ENCODE measurements around the gene DIP2A. TPM values are rescaled to one million over a fixed set of nuclear protein-coding genes. Genes with fewer than 3 reads are reported as not detected.

The DIP2A gene
- total RNA-seq, 5 donors from 2014 or later (not counting 1 experiment from before 2014, with no cell fraction given): 113 to 132 (median 128) TPM

DNA sequence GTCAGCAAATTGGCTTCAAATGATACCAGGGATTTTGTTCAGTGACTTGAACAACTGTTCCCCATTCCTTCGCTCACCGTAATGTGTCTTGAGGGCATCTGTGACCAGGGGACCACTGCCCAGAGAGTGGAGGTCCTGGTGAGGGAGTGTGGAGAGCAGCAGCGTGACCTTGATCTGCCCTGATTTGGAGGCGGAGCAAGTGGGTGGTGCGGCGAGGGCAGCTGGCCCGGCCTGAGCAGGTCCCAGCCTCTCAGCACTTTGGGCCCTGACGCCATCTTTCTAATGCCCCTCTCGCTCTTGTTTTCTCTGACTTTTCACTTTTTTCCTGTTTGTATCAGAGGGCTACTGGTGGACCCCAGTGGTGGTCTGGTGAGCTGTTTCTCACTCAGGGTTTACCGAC is 31.1 kb downstream of the DIP2A start:
- CTCF ChIA-PET: no interaction called here
- Histone ChIP-seq H3K4me1 (ENCODE audit: control insufficient read depth in 1 of 2, extremely low read depth in 1 of 2, insufficient read depth in 2 of 2, low read length in 2 of 2) (no peaks in the 10 kb centered on the region), H3K9me3 (no peaks in the 10 kb centered on the region), H3K36me3 (ENCODE audit: control insufficient read depth in 2 of 2, extremely low read depth in 1 of 2, insufficient read depth in 1 of 2, low read length in 1 of 2) (peaks cover 9 to 57% of the 10 kb centered on the region in 2 donors), H3K27me3 (replicated peaks in 1 of 2; ENCODE audit: control insufficient read depth in 2 of 2, extremely low read depth in 1 of 2, insufficient read depth in 2 of 2, low read length in 1 of 2) (no peaks in the 10 kb centered on the region), H3K4me3 (ENCODE audit: control insufficient read depth in 1 of 2, extremely low read depth in 1 of 2, low read length in 1 of 2) (no peak overlapping the region), H3K27ac (ENCODE audit: low read length) (no peak overlapping the region)
- POLR2A ChIA-PET: no interaction called here
- H3K9me3 Mint-ChIP-seq: peaks cover 0 to 5% (median 3%) of the 10 kb centered on the region in 3 donors
- no peak for ATAC-seq (replicated peaks in 1 of 4)
- no peak overlapping the region for H3K4me3 Mint-ChIP-seq
- H3K36me3 Mint-ChIP-seq: peaks cover 60% of the 10 kb centered on the region
- peak overlapping the region in 1 of 2 donors; percentile 17 for H3K27ac Mint-ChIP-seq
- WGBS (ENCODE audit: insufficient coverage): 100% methylated on average over 3 of the region's 10 CpGs
- no peaks in the 10 kb centered on the region for H3K27me3 Mint-ChIP-seq
- no peak for DNase-seq
- H3K4me1 Mint-ChIP-seq: peaks cover 16 to 27% (median 20%) of the 10 kb centered on the region in 3 donors

DNA sequence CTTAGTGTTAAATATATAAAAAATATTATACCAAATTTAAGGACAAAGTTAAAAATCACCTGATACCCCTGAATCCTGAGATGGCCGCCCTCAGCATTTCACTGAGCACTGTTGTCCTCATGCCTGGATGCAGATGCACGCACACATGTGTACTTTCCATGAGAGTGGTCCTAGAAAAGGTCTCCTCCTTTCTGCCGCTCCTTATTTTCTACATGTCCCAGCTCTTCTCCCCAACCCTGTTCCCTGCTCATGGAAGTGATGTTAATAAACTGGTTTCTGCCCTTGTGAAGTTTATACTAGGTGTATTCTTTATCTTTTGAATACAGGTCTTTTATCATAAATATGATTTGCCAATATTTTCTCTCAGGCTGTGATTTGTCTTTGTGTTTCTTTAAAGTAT is 32.9 kb downstream of the DIP2A start:
- no CpG with 5 or more reads among the region's 3 CpGs for WGBS (ENCODE audit: insufficient coverage)
- H3K9me3 Mint-ChIP-seq: peaks cover 0 to 5% (median 3%) of the 10 kb centered on the region in 3 donors
- CTCF ChIA-PET: no interaction called here

DNA sequence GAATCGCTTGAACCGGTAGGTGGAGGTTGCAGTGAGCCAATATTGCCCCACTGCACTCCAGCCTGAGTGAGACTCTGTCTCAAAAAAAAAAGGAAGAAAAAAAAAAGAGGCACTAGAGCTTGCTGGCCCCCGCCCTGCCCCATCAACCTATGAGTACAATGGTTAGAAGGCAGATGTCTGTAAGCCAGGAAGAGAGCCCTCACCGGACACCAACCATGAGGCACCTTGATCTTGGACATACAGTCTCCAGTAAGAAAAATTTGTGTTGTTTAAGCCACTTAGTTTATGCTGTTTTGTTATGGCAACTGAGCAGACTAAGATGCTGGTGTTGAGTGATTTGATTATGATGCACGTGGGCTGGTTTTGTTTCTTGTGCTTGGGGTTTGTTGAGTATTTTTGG is 34.2 kb downstream of the DIP2A start:
- H3K9me3 ChIP-seq: no peaks in the 10 kb centered on the region
- DNase-seq (no peak), ATAC-seq (replicated peaks in 1 of 4) (no peak)
- Mint-ChIP-seq H3K27ac (peak overlapping the region in 1 of 2 donors; percentile 4), H3K9me3 (peaks cover 0 to 5% (median 3%) of the 10 kb centered on the region in 3 donors), H3K4me3 (no peak overlapping the region), H3K27me3 (no peaks in the 10 kb centered on the region), H3K36me3 (peaks cover 55% of the 10 kb centered on the region), H3K4me1 (peaks cover 14 to 30% (median 27%) of the 10 kb centered on the region in 3 donors)
- H3K27ac ChIP-seq (ENCODE audit: low read length): no peak overlapping the region
- CTCF ChIA-PET: no interaction called here
- POLR2A ChIA-PET: no interaction called here
- peaks cover 8 to 51% of the 10 kb centered on the region in 2 donors for H3K36me3 ChIP-seq (ENCODE audit: control insufficient read depth in 2 of 2, extremely low read depth in 1 of 2, insufficient read depth in 1 of 2, low read length in 1 of 2)
- 100% methylated on average over 4 of the region's 5 CpGs for WGBS (ENCODE audit: insufficient coverage)
- no peak overlapping the region for H3K4me3 ChIP-seq (ENCODE audit: control insufficient read depth in 1 of 2, extremely low read depth in 1 of 2, low read length in 1 of 2)
- no peaks in the 10 kb centered on the region for H3K27me3 ChIP-seq (replicated peaks in 1 of 2; ENCODE audit: control insufficient read depth in 2 of 2, extremely low read depth in 1 of 2, insufficient read depth in 2 of 2, low read length in 1 of 2)
- no peaks in the 10 kb centered on the region for H3K4me1 ChIP-seq (ENCODE audit: control insufficient read depth in 1 of 2, extremely low read depth in 1 of 2, insufficient read depth in 2 of 2, low read length in 2 of 2)

More for the DNA sequence above, 32.9 kb downstream of the DIP2A start:
- no peaks in the 10 kb centered on the region for H3K9me3 ChIP-seq
- H3K27me3 Mint-ChIP-seq: no peaks in the 10 kb centered on the region
- H3K36me3 Mint-ChIP-seq: peaks cover 61% of the 10 kb centered on the region
- H3K4me3 ChIP-seq (ENCODE audit: control insufficient read depth in 1 of 2, extremely low read depth in 1 of 2, low read length in 1 of 2): no peak overlapping the region
- peaks cover 14 to 30% (median 29%) of the 10 kb centered on the region in 3 donors for H3K4me1 Mint-ChIP-seq
- no peak overlapping the region for H3K27ac Mint-ChIP-seq
- H3K27ac ChIP-seq (ENCODE audit: low read length): no peak overlapping the region
- peak overlapping the region in 1 of 3 donors; percentile 7 for H3K4me3 Mint-ChIP-seq
- no peaks in the 10 kb centered on the region for H3K4me1 ChIP-seq (ENCODE audit: control insufficient read depth in 1 of 2, extremely low read depth in 1 of 2, insufficient read depth in 2 of 2, low read length in 2 of 2)
- POLR2A ChIA-PET: no interaction called here
- peaks cover 6 to 49% of the 10 kb centered on the region in 2 donors for H3K36me3 ChIP-seq (ENCODE audit: control insufficient read depth in 2 of 2, extremely low read depth in 1 of 2, insufficient read depth in 1 of 2, low read length in 1 of 2)
- H3K27me3 ChIP-seq (replicated peaks in 1 of 2; ENCODE audit: control insufficient read depth in 2 of 2, extremely low read depth in 1 of 2, insufficient read depth in 2 of 2, low read length in 1 of 2): no peaks in the 10 kb centered on the region
- ATAC-seq (replicated peaks in 1 of 4): no peak
- no peak for DNase-seq

- POLR2A ChIA-PET: interaction anchor here in 1 of 2 donors (0.6 kb wide), 1 partner anchor 19 kb away, joined by 3 read pairs; no protein-coding TSS in a partner anchor
- no peak for ATAC-seq (replicated peaks in 1 of 4)
- WGBS (ENCODE audit: insufficient coverage): 60% methylated on average over 1 of the region's 6 CpGs
These were observed 35.1 kb downstream of the DIP2A start for GRCh38 chr21:46493828-46494227.

DNA sequence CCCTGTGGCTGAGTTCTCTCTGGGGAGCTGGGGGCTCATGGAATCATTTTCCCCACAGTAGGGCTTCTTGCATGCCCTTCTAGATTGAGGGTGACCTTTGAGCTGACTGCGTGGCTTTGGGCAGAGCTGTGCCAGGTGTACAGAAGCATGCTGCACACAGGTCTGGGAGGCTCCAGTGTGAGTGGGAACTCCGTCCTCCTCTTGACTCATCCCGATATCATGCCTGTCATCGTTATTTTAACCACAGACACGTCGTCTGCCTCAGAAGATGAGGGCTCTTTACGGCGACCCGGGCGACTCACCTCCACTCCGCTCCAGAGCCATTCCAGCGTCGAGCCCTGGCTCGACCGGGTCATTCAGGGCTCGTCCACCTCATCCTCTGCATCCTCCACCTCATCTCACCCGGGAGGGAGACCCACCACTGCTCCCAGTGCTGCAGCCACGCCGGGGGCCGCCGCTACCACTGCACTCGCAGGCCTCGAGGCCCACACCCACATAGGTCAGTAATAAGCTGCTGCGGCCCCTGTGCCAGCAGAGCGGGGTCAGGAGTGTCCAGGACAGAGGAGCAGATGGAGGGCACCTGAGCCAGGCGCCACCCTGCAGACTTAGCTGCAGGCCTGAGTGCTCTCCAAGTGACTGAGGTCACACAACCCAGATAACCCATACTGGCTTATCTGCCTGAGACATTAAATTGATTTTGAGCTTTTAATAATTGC is 39.8 kb downstream of the DIP2A start:
- Histone ChIP-seq H3K27ac (ENCODE audit: low read length) (no peak overlapping the region), H3K36me3 (ENCODE audit: control insufficient read depth in 2 of 2, extremely low read depth in 1 of 2, insufficient read depth in 1 of 2, low read length in 1 of 2) (peaks cover 2 to 53% of the 10 kb centered on the region in 2 donors), H3K27me3 (replicated peaks in 1 of 2; ENCODE audit: control insufficient read depth in 2 of 2, extremely low read depth in 1 of 2, insufficient read depth in 2 of 2, low read length in 1 of 2) (no peaks in the 10 kb centered on the region), H3K4me3 (ENCODE audit: control insufficient read depth in 1 of 2, extremely low read depth in 1 of 2, low read length in 1 of 2) (no peak overlapping the region), H3K9me3 (no peaks in the 10 kb centered on the region), H3K4me1 (ENCODE audit: control insufficient read depth in 1 of 2, extremely low read depth in 1 of 2, insufficient read depth in 2 of 2, low read length in 2 of 2) (peaks cover 0 to 19% of the 10 kb centered on the region in 2 experiments)
- H3K36me3 Mint-ChIP-seq: peaks cover 51% of the 10 kb centered on the region
- CTCF ChIA-PET: interaction anchor here in 1 of 2 donors (1.3 kb wide), 1 partner anchor 139 kb away, joined by 3 read pairs; no protein-coding TSS in a partner anchor
- peak in 1 of 4 experiments; percentile 4 for ATAC-seq (replicated peaks in 1 of 4)
- no peak overlapping the region for H3K4me3 Mint-ChIP-seq
- DNase-seq: no peak
- no peaks in the 10 kb centered on the region for H3K27me3 Mint-ChIP-seq
- peak overlapping the region; percentile 55 to 65 for H3K27ac Mint-ChIP-seq
- peaks cover 0 to 2% (median 0%) of the 10 kb centered on the region in 3 donors for H3K9me3 Mint-ChIP-seq
- POLR2A ChIA-PET: interaction anchor here (0.5 to 0.6 kb wide), 2 partner anchors 10 to 28 kb away, joined by 5 to 9 read pairs; no protein-coding TSS in a partner anchor
- 82% methylated on average over 24 of the region's 26 CpGs for WGBS (ENCODE audit: insufficient coverage)
- peaks cover 30 to 45% (median 42%) of the 10 kb centered on the region in 3 donors for H3K4me1 Mint-ChIP-seq

More at GRCh38 chr21:46493828-46494227, 35.1 kb downstream of the DIP2A start:
- Mint-ChIP-seq H3K27me3 (no peaks in the 10 kb centered on the region), H3K4me3 (no peak overlapping the region), H3K36me3 (peaks cover 55% of the 10 kb centered on the region), H3K27ac (peak overlapping the region in 1 of 2 donors; percentile 23), H3K9me3 (peaks cover 0 to 5% (median 3%) of the 10 kb centered on the region in 3 donors), H3K4me1 (peaks cover 10 to 27% (median 24%) of the 10 kb centered on the region in 3 donors)
- CTCF ChIA-PET: no interaction called here
- DNase-seq: no peak
- H3K27ac ChIP-seq (ENCODE audit: low read length): no peak overlapping the region
- peaks cover 8 to 56% of the 10 kb centered on the region in 2 donors for H3K36me3 ChIP-seq (ENCODE audit: control insufficient read depth in 2 of 2, extremely low read depth in 1 of 2, insufficient read depth in 1 of 2, low read length in 1 of 2)
- no peak overlapping the region for H3K4me3 ChIP-seq (ENCODE audit: control insufficient read depth in 1 of 2, extremely low read depth in 1 of 2, low read length in 1 of 2)
- peaks cover 0 to 3% of the 10 kb centered on the region in 2 experiments for H3K4me1 ChIP-seq (ENCODE audit: control insufficient read depth in 1 of 2, extremely low read depth in 1 of 2, insufficient read depth in 2 of 2, low read length in 2 of 2)
- no peaks in the 10 kb centered on the region for H3K27me3 ChIP-seq (replicated peaks in 1 of 2; ENCODE audit: control insufficient read depth in 2 of 2, extremely low read depth in 1 of 2, insufficient read depth in 2 of 2, low read length in 1 of 2)
- H3K9me3 ChIP-seq: no peaks in the 10 kb centered on the region

DNA sequence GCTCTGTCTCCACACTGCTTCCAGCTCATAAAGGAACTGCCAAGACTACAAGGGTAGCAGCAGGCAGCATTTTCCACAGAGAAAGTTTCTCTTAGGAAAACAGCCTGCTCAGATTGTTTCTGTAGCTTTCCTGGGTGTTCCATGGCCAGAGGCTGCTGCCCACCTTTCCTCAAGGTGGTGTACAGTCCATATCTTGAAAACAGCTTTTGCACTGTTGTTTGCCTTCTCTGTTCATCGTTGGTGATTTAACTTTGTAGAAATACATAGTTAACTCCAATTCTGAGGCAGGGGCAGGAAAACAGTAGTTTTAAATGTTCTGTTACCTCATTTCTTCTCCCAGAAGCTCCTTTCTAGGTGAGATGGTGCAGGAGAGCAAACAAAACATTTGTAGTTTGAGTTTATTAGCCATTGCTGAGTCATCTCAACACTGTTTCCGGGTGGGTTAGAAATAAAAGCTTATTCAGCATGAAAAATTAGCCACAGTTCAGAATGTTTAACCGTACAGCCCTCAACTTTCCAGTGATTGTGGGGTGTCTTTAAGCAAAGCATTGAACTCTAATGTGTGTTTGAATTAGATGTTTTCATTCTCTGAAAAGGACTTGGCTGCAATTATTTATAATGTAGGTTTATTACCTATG is 41.7 kb downstream of the DIP2A start:
- H3K9me3 ChIP-seq: no peaks in the 10 kb centered on the region
- peak in 2 of 4 experiments; percentile 61 to 71 for ATAC-seq (replicated peaks in 1 of 4)
- Mint-ChIP-seq H3K9me3 (no peaks in the 10 kb centered on the region), H3K4me3 (no peak overlapping the region), H3K36me3 (peaks cover 44% of the 10 kb centered on the region), H3K27me3 (no peaks in the 10 kb centered on the region), H3K27ac (peak overlapping the region; percentile 65 to 85), H3K4me1 (peaks cover 23 to 44% (median 35%) of the 10 kb centered on the region in 3 donors)
- peak overlapping the region; percentile 26 for H3K27ac ChIP-seq (ENCODE audit: low read length)
- peaks cover 0 to 27% of the 10 kb centered on the region in 2 experiments for H3K4me1 ChIP-seq (ENCODE audit: control insufficient read depth in 1 of 2, extremely low read depth in 1 of 2, insufficient read depth in 2 of 2, low read length in 2 of 2)
- no CpG with 5 or more reads among the region's 3 CpGs for WGBS (ENCODE audit: insufficient coverage)
- H3K4me3 ChIP-seq (ENCODE audit: control insufficient read depth in 1 of 2, extremely low read depth in 1 of 2, low read length in 1 of 2): no peak overlapping the region
- ChIA-PET POLR2A (no interaction called here), CTCF (interaction anchor here (0.6 to 1.1 kb wide), 4 partner anchors 10 to 629 kb away, joined by 3 to 4 read pairs (median 3); no protein-coding TSS in a partner anchor)
- H3K36me3 ChIP-seq (ENCODE audit: control insufficient read depth in 2 of 2, extremely low read depth in 1 of 2, insufficient read depth in 1 of 2, low read length in 1 of 2): peaks cover 2 to 57% of the 10 kb centered on the region in 2 donors
- DNase-seq: peak in 1 of 35 experiments; percentile 28
- no peaks in the 10 kb centered on the region for H3K27me3 ChIP-seq (replicated peaks in 1 of 2; ENCODE audit: control insufficient read depth in 2 of 2, extremely low read depth in 1 of 2, insufficient read depth in 2 of 2, low read length in 1 of 2)

Measured in T-cell (primary cell).